Right cardiac atrium (tissue), 5 donors: ENCODE results near the gene PRKACG. TPM values are rescaled to one million over a fixed set of nuclear protein-coding genes. Genes with fewer than 3 reads are reported as not detected.

Source experiments
- ATAC-seq, 2 donors: fragments of 200-7000 bp; cut with Tn5 transposase; one replicate each; pipeline versions ENCODE4 v1.8.0 to v1.9.1; 2020; ENCODE audit warnings: moderate library complexity in 2 of 2, mild to moderate bottlenecking in 1 of 2
- DNase-seq, 3 donors: peaks; one replicate each; pipeline ENCODE4 v3.0.0-alpha.2; 2020
- H3K27ac ChIP-seq: one replicate; pipeline ENCODE4 v1.5.1; 2013; ENCODE audit warnings: mild to moderate bottlenecking, low read length, control low read depth, moderate library complexity
- H3K27me3 ChIP-seq: one replicate; pipeline ENCODE4 v1.6.1; 2013; ENCODE audit not compliant: control insufficient read depth, insufficient read depth
- H3K4me1 ChIP-seq: one replicate; pipeline ENCODE4 v1.6.1; 2013; ENCODE audit warnings: low read length; ENCODE audit not compliant: control insufficient read depth, insufficient read depth
- H3K4me3 ChIP-seq: one replicate; pipeline ENCODE4 v1.5.1; 2013; ENCODE audit warnings: low read length, control low read depth
- H3K9me3 ChIP-seq: one replicate; pipeline ENCODE4 v1.6.1; 2013; ENCODE audit warnings: low read length; ENCODE audit not compliant: control insufficient read depth
- WGBS: extraction: QIAGEN DNeasy Blood & Tissue Kit; methylation state at CpG from one replicate; pipeline ENCODE4 v1.1.7; 2013; 5-methylcytosine and 5-hydroxymethylcytosine counted together
- intact Hi-C, 4 donors: fragments of 100-400 bp; cut with DNase I; formaldehyde crosslinking; loops; one replicate each; pipeline versions ENCODE4 v1.11.0 to v1.14.0; 2022 to 2023
- polyA plus RNA-seq: library from polyadenylated mRNA; stranded (reverse); fragments of 200-250 nt; gene quantifications from one replicate; pipeline ENCODE4 v1.2.3, GENCODE V29; 2013
- total RNA-seq, 4 donors: library from RNA; stranded (reverse); fragmentation: NEBNext Ultra II Directional; extraction: Animal tissue kit (Norgen Biotek cat#: 25700); gene quantifications; one replicate each; pipeline ENCODE4 v1.2.1, GENCODE V29; 2021
- donor health status: healthy with polysubstance abuse.
- donor health status: DM: no; HTN: yes; CAD: no.
- donor health status: DM: no; HTN: no; CAD: no.
- donor health status: DM: no; HTN: yes; CAD: no; lungs with severe emphysema.
- donor health status: DM: yes; HTN: yes; CAD: no.

Gene PRKACG
- total and polyA plus RNA-seq, 5 donors = not detected

GRCh38 chr9:68969538-68969937 is 44.4 kb downstream of the PRKACG start:
- DNase-seq = no peak
- intact Hi-C loops = no loop called here
- H3K27me3 ChIP-seq = no peaks in the 10 kb centered on the region

GRCh38 chr9:68967800-68968199 is 46.1 kb downstream of the PRKACG start:
- ATAC-seq (no peak), DNase-seq (no peak)
- Histone ChIP-seq H3K9me3 (no peaks in the 10 kb centered on the region), H3K4me1 (no peaks in the 10 kb centered on the region), H3K4me3 (no peak overlapping the region), H3K27ac (no peak overlapping the region), H3K27me3 (no peaks in the 10 kb centered on the region)
- intact Hi-C loops = no loop called here
- 69% methylated on average over 1 of the region's 1 CpG for WGBS

More at GRCh38 chr9:68969538-68969937, 44.4 kb downstream of the PRKACG start:
- no peak for ATAC-seq
- Histone ChIP-seq H3K4me3 (no peak overlapping the region), H3K27ac (no peak overlapping the region), H3K9me3 (no peaks in the 10 kb centered on the region), H3K4me1 (no peaks in the 10 kb centered on the region)
- WGBS = 62% methylated on average over 4 of the region's 4 CpGs

- intact Hi-C loops = no loop called here
- no peak for DNase-seq
Observed at GRCh38 chr9:68966496-68966944, 47.4 kb downstream of the PRKACG start.

GRCh38 chr9:68964765-68965164 is 49.1 kb downstream of the PRKACG start:
- no peak overlapping the region for H3K27ac ChIP-seq
- intact Hi-C loops = no loop called here
- no peaks in the 10 kb centered on the region for H3K9me3 ChIP-seq
- no peak for DNase-seq
- no peak overlapping the region for H3K4me3 ChIP-seq
- 80% methylated on average over 3 of the region's 3 CpGs for WGBS
- H3K4me1 ChIP-seq = peaks cover 2% of the 10 kb centered on the region
- ATAC-seq = no peak
- H3K27me3 ChIP-seq = no peaks in the 10 kb centered on the region

More at GRCh38 chr9:68966496-68966944, 47.4 kb downstream of the PRKACG start:
- ATAC-seq = no peak
- H3K27me3 ChIP-seq = no peaks in the 10 kb centered on the region
- H3K9me3 ChIP-seq = no peaks in the 10 kb centered on the region
- H3K4me1 ChIP-seq = no peaks in the 10 kb centered on the region
- no peak overlapping the region for H3K4me3 ChIP-seq
- no peak overlapping the region for H3K27ac ChIP-seq
- 73% methylated on average over 1 of the region's 1 CpG for WGBS

GRCh38 chr9:68964102-68964541 is 49.8 kb downstream of the PRKACG start:
- no peak overlapping the region for H3K27ac ChIP-seq
- DNase-seq = no peak
- no peak overlapping the region for H3K4me3 ChIP-seq
- ATAC-seq = no peak
- intact Hi-C loops = no loop called here
- WGBS = 59% methylated on average over 3 of the region's 3 CpGs
- H3K27me3 ChIP-seq = no peaks in the 10 kb centered on the region
- peaks cover 2% of the 10 kb centered on the region for H3K4me1 ChIP-seq
- H3K9me3 ChIP-seq = no peaks in the 10 kb centered on the region

GRCh38 chr9:68963416-68963815 is 50.5 kb downstream of the PRKACG start:
- no peak overlapping the region for H3K27ac ChIP-seq
- ATAC-seq (no peak), DNase-seq (no peak)
- WGBS = 43% methylated on average over 3 of the region's 3 CpGs
- no peaks in the 10 kb centered on the region for H3K27me3 ChIP-seq
- H3K4me1 ChIP-seq = peaks cover 2% of the 10 kb centered on the region
- H3K9me3 ChIP-seq = no peaks in the 10 kb centered on the region
- H3K4me3 ChIP-seq = no peak overlapping the region
- intact Hi-C loops = no loop called here

Other genes starting within 250 kb of the PRKACG start
- 10 to 100 TPM; 24.6 to 28.9 (median 28.1) TPM for gene FXN, start 21.6 kb upstream of the PRKACG start, total RNA-seq
- 18.1 TPM for gene FXN, start 21.6 kb upstream of the PRKACG start, polyA plus RNA-seq
- gene TJP2, start 160.2 kb upstream of the PRKACG start, total RNA-seq = 10 to 100 TPM; 37.9 to 56.3 (median 49.1) TPM
- gene TJP2, start 160.2 kb upstream of the PRKACG start, polyA plus RNA-seq = 23.8 TPM